Kidney glomerular epithelial cell (primary cell): ENCODE data around the gene MOGAT2.

Experiments
- DNase-seq: peaks from one replicate; lab custom pipeline; 2025; lab: John Stamatoyannopoulos, UW

MOGAT2 gene

GRCh38 chr11:75759832-75760231, 42.2 kb downstream of the MOGAT2 start:
- no peak for DNase-seq

DNA sequence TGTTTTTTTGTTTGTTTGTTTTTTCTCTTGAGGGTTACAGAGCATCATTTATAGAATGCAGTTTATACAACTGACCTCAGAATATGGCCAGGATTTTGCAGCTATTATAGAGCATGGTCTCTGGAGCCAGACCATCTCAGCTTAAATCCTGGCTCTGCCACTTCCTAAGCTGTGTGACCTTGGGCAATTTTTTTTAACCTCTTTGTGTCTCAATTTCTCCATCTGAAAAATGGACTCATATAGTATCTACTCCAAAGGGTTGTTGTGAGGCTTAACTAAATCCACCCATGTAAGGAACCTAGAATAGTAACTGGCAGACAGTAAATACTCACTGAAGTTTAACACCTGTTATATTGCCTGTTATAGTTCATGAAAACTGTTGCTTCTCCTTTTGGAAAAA, 42.6 kb downstream of the MOGAT2 start:
- no peak for DNase-seq

- peak; percentile 2 for DNase-seq
These were observed 43.3 kb downstream of the MOGAT2 start for GRCh38 chr11:75760710-75761493.

- no peak for DNase-seq
These were observed 44.5 kb downstream of the MOGAT2 start for GRCh38 chr11:75762158-75762557.

DNA sequence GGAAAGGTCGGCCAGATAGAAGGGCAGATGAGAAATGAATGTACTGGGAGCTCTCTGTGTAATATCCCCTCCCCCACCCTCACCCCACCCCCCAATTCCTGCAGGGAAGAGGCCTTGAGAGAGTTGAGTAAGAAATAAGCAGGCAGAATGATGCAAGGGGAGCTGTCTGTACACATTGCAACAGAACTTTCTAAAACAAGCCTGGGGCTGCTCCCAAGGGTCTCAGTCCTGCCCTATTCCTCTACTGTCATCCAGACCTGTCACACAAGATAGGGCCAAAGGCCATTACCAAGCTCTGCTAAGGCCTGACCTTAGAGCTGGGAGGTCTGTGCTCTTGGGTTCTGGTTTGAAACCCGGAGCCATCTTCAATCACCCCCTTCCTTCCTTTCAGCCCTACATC, 45.2 kb downstream of the MOGAT2 start:
- DNase-seq, result no peak

DNA sequence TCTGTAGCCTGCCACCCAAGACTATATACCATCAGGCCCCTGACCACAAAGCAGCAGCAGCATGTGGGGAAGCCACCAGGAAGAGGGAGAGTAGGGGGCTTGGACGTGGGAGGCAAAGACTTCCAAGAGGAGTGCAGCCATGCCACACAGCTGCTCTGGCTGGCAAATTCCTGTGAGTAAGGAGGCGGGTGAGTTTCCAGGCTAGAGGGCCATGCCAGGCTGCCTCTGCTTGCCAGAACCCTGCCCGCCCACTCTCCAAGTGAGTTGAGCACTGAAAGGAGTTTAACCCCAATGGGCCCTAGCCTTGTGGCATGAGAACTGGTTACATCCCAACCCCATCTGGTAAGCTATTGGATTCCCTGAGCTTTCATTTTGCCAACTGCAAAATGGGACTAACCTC, 46.2 kb downstream of the MOGAT2 start:
- no peak for DNase-seq

- no peak for DNase-seq
These were observed 47.5 kb downstream of the MOGAT2 start for GRCh38 chr11:75765116-75765515.

DNA sequence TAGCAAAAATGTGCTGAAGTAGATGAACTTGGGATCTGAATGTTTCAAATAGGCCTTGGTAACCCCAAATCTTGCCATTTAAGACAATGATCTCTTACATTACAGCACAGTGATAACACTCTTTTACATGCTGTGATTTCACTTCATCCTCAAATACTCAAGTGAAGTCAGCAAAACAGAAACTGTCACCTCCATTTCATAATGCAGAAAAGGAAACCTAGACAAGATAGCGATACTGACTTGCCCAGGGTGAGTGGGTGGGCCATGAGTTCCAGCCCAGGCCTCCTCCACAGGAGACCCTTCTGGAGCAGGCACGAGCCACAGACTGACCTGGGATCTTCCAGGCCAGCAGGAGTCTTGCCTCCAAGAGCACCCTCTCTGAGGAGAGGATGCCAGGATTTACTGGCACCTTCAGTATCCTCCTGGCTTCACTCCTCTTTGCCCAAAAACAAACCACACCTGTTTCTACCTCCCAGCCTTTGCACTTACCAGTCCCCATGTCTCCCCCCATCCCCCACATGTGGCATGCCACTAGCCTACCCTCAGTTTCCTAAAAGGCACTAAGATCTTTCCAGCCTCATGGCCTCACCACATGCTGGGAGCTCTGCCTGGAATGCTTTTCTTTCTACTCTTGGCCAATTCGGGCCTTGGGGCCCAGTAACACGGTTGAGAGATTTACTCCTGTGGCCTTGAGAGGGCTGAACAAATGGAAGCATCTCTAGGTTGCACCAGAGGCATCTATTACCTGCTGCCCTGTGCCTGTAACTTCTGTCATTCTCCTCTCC, 49.0 kb downstream of the MOGAT2 start:
- DNase-seq, result no peak

GRCh38 chr11:75767228-75767572, 49.6 kb downstream of the MOGAT2 start:
- no peak for DNase-seq

DNA sequence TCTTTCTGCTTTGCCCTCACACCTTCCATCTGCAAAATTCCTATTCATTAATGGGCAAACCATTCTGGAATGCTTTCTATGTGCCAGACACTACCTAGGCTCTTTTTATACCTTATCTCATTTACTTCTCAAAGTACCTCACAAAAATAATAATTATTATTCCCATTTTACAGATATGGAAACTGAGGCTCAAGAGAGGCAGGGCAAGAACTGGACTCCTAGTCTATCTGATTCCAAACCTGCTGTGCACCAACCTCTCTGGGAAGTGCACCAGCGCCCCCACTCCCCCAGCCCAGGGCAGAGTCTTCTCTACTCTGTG, 50.1 kb downstream of the MOGAT2 start:
- no peak for DNase-seq

DNA sequence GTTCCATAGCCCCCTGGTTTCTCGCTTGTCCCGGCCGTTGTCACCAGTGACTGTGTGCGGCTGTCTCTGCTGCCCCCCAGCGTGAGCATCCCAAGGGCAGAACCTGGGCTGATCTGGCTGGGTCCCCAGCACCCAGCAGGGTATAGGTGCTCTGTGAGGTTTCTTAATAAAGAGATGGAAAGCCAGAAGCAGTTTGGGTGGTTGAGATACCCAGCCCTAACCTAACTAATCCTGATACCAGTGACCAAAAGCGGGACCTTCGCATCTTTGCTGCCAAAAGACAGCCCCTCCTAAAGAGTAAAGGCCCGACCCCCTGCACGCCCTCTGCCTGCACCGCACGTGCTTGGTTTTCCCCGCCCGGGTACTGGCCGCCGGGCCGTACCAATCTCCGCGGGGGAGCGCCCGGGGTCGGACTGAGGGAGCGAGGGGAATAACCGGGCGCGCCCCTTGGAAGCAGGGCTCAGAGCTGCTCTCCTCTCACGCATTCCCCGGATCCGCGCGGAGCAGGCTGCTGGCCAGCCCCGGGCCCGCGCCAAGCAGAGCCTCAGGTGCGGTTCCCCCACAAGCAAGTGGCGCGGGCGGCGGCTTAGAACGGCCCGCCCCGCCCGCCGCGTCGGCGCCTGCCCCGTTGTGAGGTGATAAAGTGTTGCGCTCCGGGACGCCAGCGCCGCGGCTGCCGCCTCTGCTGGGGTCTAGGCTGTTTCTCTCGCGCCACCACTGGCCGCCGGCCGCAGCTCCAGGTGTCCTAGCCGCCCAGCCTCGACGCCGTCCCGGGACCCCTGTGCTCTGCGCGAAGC, 50.7 kb downstream of the MOGAT2 start, which contains the start of gene DGAT2:
Gene DGAT2 (plus strand): TSS at position 667 of the 797 bp plus-strand sequence. CDS start 214 bp downstream, outside the sequence.
- peak; percentile 46 for DNase-seq

DNA sequence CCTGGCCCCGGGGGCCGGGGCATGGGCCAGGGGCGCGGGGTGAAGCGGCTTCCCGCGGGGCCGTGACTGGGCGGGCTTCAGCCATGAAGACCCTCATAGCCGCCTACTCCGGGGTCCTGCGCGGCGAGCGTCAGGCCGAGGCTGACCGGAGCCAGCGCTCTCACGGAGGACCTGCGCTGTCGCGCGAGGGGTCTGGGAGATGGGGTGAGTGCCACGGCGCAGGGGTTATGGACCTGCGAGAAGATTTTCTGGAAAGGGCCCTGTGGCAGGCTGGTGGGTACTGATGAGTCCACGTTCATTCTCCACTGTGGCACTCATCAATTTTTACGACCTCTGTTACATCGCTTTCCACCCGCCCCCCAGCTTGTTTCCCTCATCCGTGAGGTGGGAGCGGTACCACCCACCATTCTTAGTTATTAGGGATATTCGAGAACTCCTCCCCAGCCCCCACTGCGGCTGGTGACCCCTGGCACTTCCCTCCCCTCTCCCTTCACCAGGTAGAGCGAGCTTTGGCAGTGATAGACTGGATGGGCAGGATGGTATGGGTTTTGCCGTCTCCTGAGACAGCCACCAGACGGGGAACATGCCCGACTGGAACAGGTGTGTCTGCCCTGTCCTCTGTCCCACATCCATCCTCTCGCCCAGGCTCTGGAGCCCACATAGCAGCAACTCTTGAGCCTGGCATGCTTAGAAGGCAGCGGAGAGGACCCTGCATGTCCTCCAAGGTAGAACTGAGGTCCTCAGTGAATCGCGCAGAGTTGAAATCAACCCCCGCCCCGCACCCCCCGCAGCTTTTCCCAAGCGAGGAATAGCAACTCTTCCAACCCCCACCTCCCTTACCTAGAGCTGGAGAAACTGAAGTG, 51.5 kb downstream of the MOGAT2 start:
- DNase-seq, result no peak

GRCh38 chr11:75770102-75770501, 52.5 kb downstream of the MOGAT2 start:
- DNase-seq, result no peak

GRCh38 chr11:75771646-75772410, 54.2 kb downstream of the MOGAT2 start:
- no peak for DNase-seq

DNA sequence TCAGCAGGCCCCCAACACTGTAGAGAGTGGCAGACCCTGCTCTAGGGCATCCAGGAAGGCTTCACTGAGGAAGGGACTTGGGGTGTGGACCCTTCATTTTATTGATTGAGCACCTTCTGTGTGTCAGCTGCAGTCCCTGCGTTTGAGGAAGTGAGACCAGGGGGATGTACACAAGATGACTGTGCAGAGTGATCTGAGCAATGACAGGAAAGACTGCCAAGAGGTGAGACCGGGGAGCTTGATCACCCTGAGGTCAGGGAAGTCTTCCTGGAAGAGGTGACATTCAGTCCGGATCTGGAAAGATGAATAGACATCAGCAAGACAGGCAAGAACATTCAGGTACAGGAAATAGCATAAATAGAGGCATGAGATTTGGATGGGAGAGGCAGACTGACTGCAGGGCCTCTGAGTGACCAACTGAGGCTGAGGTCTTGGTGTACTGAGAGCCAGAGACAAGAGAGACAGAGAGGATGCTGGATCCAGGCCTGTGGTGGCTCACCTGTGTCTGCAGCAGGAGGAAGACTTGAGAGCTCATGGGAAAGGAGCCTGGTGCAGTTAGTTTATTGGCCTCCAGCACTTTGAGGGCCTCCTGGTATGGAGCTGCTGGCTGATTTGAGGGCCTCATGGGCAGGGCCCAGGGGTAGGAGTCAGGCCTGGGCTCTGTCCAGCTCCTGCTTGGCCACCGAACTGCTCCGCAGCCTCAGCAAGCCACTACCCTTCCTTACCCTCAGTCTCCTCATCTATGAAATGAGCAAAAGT, 56.1 kb downstream of the MOGAT2 start:
- DNase-seq, result no peak

- DNase-seq, result no peak
These were observed 57.4 kb downstream of the MOGAT2 start for GRCh38 chr11:75775056-75775455.

- no peak for DNase-seq
These were observed 58.9 kb downstream of the MOGAT2 start for GRCh38 chr11:75776546-75776945.

- DNase-seq, result no peak
These were observed 59.9 kb downstream of the MOGAT2 start for GRCh38 chr11:75777461-75778110.

DNA sequence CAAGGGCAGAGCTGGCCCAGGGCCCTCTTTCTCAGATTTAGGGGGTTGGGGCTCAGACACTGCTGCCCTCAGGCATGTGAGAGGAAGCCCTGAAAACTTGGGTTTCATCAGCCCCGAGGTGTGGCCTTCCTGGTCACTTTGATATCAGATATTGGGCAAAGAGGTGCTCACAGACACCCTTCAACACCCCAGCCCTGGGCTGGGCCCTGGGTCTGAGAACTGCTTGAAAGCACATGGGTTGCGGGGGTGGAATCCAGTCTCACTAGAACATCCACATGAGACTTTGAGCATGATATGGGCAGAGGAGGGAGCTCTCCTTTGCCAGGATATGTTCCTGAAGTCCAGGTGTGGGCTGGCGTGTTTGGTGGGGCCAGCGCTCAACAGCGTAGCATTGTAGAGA, 61.3 kb downstream of the MOGAT2 start:
- no peak for DNase-seq

DNA sequence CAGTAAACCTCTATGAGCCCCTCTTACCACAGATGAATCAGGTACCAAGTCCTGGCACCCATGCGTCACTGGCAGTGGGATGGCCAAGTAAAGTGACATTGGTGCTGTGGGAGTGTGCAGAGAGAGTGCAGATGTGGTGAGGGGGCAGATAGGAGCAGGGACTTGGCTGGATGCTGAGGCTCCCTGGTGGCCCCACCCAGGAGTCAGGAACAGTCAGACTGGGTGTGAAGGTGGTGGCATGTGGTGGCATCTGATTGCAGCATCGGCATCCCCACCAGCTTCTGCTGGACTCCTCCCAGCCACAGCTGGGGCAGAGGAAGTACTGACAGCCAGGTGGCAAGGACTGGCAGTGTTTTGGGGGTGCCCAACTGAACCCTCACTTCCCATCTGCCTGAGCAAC, 62.3 kb downstream of the MOGAT2 start:
- DNase-seq, result no peak
